WTC11 (cell line): ENCODE measurements around the gene SIRT2. TPM values are rescaled to one million over a fixed set of nuclear protein-coding genes. Genes with fewer than 3 reads are reported as not detected.

Source experiments
- CREM ChIP-seq: sonication (generic); formaldehyde crosslinking; IDR thresholded peaks from 2 replicates; pipeline ENCODE4 v1.8.1; 2022; ENCODE audit warnings: mild to moderate bottlenecking, missing genetic modification reagents, moderate library complexity
- ELF4 ChIP-seq: sonication (generic); formaldehyde crosslinking; IDR thresholded peaks from 2 replicates; pipeline ENCODE4 v1.8.1; 2022; ENCODE audit warnings: low read depth, mild to moderate bottlenecking, moderate library complexity, missing genetic modification reagents
- FOXJ3 ChIP-seq: sonication (generic); formaldehyde crosslinking; IDR thresholded peaks from 2 replicates; pipeline ENCODE4 v1.9.0; 2021; ENCODE audit warnings: missing genetic modification reagents, mild to moderate bottlenecking, borderline replicate concordance
- JUN ChIP-seq: sonication (generic); formaldehyde crosslinking; IDR thresholded peaks from 2 replicates; pipeline ENCODE4 v1.8.0; 2023; ENCODE audit warnings: mild to moderate bottlenecking, missing genetic modification reagents
- NFE2L1 ChIP-seq: sonication (generic); formaldehyde crosslinking; IDR thresholded peaks from 2 replicates; pipeline ENCODE4 v1.8.1; 2023; ENCODE audit warnings: missing genetic modification reagents
- NR1H2 ChIP-seq: sonication (generic); formaldehyde crosslinking; IDR thresholded peaks from 2 replicates; pipeline ENCODE4 v1.9.0; 2021; ENCODE audit warnings: mild to moderate bottlenecking, moderate library complexity, missing genetic modification reagents
- PRRX2 ChIP-seq: fragments of 250-450 bp; sonication (Bioruptor Pico); IDR thresholded peaks from 2 replicates; pipeline ENCODE4 v1.8.0; 2021; ENCODE audit warnings: mild to moderate bottlenecking
- ZBTB21 ChIP-seq: sonication (generic); formaldehyde crosslinking; IDR thresholded peaks from 2 replicates; pipeline ENCODE4 v1.8.1; 2023; ENCODE audit warnings: mild to moderate bottlenecking, missing genetic modification reagents, borderline replicate concordance
- total RNA-seq: library from RNA; stranded (reverse); gene quantifications from 3 replicates; pipeline ENCODE4 v1.2.3, GENCODE V29; 2021
- TF ChIP-seq, protein P1 (sequence below): fragments of 250-450 bp; sonication (Bioruptor Pico); IDR thresholded peaks from 2 replicates; pipeline ENCODE4 v1.9.0; 2021; ENCODE audit warnings: mild to moderate bottlenecking, borderline replicate concordance
- TF ChIP-seq, protein P2 (sequence below): sonication (generic); formaldehyde crosslinking; IDR thresholded peaks from 2 replicates; pipeline ENCODE4 v1.8.1; 2023; ENCODE audit warnings: mild to moderate bottlenecking, moderate library complexity, missing genetic modification reagents
- TF ChIP-seq, protein P3 (sequence below): sonication (generic); formaldehyde crosslinking; IDR thresholded peaks from 2 replicates; pipeline ENCODE4 v1.8.0; 2022; ENCODE audit warnings: mild to moderate bottlenecking, missing genetic modification reagents
- TF ChIP-seq, protein P4 (sequence below): sonication (generic); formaldehyde crosslinking; IDR thresholded peaks from 2 replicates; pipeline ENCODE4 v1.8.1; 2023; ENCODE audit warnings: mild to moderate bottlenecking, missing genetic modification reagents, moderate library complexity
- TF ChIP-seq, protein P5 (sequence below): sonication (generic); formaldehyde crosslinking; IDR thresholded peaks from 2 replicates; pipeline ENCODE4 v1.8.1; 2023; ENCODE audit warnings: mild to moderate bottlenecking, missing genetic modification reagents, borderline replicate concordance

Gene SIRT2
- total RNA-seq, 1 experiment from 2014 or later: 9.5 TPM

DNA sequence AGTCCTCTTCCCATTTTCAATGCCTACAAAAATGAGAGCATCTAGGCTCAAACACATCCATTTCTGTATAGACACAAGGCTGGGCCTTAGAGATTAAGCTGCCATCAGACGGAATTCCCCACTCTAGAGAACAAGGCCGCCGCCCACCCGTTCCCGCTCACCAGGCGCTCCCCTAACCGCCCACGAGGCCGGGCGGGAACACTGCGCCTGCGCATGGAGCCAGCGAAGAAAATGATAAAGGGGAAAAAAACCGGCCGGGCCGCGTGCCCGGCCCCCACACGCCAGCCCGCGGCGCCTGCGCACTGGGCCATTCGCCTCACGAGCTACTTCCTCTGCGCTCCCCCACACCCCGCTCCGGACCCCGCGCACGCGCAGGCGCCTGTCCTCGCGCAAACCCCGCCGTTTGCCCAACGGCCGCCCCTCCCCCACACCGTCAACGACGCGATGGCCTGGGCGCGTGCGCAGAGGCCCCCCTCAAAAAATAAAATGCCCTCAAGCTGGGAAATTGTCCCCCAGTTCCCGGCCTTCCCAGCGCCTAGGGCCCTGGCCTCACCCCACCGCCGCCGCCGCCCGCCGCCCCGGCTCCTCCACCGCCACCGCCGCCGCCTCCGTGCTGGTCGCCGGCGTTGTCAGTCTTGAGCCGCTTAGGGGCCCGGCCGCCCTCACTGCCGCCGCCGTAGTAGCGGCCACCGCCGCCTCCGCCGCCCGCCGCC is 50.1 kb downstream of the SIRT2 start (continued):
- TF ChIP-seq, protein P1, sequence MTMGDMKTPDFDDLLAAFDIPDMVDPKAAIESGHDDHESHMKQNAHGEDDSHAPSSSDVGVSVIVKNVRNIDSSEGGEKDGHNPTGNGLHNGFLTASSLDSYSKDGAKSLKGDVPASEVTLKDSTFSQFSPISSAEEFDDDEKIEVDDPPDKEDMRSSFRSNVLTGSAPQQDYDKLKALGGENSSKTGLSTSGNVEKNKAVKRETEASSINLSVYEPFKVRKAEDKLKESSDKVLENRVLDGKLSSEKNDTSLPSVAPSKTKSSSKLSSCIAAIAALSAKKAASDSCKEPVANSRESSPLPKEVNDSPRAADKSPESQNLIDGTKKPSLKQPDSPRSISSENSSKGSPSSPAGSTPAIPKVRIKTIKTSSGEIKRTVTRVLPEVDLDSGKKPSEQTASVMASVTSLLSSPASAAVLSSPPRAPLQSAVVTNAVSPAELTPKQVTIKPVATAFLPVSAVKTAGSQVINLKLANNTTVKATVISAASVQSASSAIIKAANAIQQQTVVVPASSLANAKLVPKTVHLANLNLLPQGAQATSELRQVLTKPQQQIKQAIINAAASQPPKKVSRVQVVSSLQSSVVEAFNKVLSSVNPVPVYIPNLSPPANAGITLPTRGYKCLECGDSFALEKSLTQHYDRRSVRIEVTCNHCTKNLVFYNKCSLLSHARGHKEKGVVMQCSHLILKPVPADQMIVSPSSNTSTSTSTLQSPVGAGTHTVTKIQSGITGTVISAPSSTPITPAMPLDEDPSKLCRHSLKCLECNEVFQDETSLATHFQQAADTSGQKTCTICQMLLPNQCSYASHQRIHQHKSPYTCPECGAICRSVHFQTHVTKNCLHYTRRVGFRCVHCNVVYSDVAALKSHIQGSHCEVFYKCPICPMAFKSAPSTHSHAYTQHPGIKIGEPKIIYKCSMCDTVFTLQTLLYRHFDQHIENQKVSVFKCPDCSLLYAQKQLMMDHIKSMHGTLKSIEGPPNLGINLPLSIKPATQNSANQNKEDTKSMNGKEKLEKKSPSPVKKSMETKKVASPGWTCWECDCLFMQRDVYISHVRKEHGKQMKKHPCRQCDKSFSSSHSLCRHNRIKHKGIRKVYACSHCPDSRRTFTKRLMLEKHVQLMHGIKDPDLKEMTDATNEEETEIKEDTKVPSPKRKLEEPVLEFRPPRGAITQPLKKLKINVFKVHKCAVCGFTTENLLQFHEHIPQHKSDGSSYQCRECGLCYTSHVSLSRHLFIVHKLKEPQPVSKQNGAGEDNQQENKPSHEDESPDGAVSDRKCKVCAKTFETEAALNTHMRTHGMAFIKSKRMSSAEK: 0 out of 2 replicates have a peak, but pooled peaks have one; percentile 36
- no peak for TF ChIP-seq JUN (CRISPR knock-in tag)
- 0 out of 2 replicates have a peak, but pooled peaks have one; percentile 30 for TF ChIP-seq ELF4
- TF ChIP-seq, protein P2, sequence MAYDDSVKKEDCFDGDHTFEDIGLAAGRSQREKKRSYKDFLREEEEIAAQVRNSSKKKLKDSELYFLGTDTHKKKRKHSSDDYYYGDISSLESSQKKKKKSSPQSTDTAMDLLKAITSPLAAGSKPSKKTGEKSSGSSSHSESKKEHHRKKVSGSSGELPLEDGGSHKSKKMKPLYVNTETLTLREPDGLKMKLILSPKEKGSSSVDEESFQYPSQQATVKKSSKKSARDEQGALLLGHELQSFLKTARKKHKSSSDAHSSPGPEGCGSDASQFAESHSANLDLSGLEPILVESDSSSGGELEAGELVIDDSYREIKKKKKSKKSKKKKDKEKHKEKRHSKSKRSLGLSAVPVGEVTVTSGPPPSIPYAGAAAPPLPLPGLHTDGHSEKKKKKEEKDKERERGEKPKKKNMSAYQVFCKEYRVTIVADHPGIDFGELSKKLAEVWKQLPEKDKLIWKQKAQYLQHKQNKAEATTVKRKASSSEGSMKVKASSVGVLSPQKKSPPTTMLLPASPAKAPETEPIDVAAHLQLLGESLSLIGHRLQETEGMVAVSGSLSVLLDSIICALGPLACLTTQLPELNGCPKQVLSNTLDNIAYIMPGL: 0 out of 2 replicates have a peak, but pooled peaks have one; percentile 33
- TF ChIP-seq NFE2L1: no peak
- no peak for TF ChIP-seq NR1H2 (CRISPR knock-in tag)
- no peak; the same call in 1 of the 2 replicates for TF ChIP-seq CREM (CRISPR knock-in tag)
- TF ChIP-seq FOXJ3 (CRISPR knock-in tag): no peak
- TF ChIP-seq, protein P3, sequence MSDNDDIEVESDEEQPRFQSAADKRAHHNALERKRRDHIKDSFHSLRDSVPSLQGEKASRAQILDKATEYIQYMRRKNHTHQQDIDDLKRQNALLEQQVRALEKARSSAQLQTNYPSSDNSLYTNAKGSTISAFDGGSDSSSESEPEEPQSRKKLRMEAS (CRISPR knock-in tag): peak; percentile 37
- TF ChIP-seq ZBTB21 (CRISPR knock-in tag): no peak
- TF ChIP-seq, protein P4, sequence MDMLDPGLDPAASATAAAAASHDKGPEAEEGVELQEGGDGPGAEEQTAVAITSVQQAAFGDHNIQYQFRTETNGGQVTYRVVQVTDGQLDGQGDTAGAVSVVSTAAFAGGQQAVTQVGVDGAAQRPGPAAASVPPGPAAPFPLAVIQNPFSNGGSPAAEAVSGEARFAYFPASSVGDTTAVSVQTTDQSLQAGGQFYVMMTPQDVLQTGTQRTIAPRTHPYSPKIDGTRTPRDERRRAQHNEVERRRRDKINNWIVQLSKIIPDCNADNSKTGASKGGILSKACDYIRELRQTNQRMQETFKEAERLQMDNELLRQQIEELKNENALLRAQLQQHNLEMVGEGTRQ: 0 out of 2 replicates have a peak, but pooled peaks have one; percentile 11
- TF ChIP-seq, protein P5, sequence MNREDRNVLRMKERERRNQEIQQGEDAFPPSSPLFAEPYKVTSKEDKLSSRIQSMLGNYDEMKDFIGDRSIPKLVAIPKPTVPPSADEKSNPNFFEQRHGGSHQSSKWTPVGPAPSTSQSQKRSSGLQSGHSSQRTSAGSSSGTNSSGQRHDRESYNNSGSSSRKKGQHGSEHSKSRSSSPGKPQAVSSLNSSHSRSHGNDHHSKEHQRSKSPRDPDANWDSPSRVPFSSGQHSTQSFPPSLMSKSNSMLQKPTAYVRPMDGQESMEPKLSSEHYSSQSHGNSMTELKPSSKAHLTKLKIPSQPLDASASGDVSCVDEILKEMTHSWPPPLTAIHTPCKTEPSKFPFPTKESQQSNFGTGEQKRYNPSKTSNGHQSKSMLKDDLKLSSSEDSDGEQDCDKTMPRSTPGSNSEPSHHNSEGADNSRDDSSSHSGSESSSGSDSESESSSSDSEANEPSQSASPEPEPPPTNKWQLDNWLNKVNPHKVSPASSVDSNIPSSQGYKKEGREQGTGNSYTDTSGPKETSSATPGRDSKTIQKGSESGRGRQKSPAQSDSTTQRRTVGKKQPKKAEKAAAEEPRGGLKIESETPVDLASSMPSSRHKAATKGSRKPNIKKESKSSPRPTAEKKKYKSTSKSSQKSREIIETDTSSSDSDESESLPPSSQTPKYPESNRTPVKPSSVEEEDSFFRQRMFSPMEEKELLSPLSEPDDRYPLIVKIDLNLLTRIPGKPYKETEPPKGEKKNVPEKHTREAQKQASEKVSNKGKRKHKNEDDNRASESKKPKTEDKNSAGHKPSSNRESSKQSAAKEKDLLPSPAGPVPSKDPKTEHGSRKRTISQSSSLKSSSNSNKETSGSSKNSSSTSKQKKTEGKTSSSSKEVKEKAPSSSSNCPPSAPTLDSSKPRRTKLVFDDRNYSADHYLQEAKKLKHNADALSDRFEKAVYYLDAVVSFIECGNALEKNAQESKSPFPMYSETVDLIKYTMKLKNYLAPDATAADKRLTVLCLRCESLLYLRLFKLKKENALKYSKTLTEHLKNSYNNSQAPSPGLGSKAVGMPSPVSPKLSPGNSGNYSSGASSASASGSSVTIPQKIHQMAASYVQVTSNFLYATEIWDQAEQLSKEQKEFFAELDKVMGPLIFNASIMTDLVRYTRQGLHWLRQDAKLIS: no peak
- 0 out of 2 replicates have a peak, but pooled peaks have one; percentile 11 for TF ChIP-seq PRRX2 (CRISPR knock-in tag)
